ENCODE results near the gene CENPP.

CENPP gene

DNA sequence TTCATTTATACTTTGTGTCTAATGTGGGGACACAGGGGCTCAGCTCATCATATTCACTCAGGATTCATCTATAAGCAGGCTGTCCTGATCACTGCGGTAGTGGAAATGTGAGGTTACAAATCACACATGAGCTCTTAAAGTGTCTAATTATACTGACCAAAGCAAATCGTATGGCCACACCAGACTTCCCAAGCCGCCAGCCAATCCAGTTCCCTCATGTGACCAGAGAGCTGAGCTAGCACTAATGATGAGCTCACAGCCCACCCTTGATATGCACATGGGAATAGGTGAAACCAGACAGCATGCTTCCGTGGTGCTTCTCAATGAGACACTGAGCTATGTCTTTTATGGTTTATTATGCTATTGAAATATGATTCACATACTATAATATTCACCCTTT is 192.4 kb downstream of the CENPP start:
- Histone ChIP-seq H3K9me3 (ENCODE audit: low read length) (no peaks in the 10 kb centered on the region), H3K4me3 (ENCODE audit: low read length) (no peak overlapping the region), H3K36me3 (ENCODE audit: insufficient read depth, low read length) (no peaks in the 10 kb centered on the region), H3K4me1 (ENCODE audit: insufficient read depth, low read length) (peaks cover 5% of the 10 kb centered on the region), H2AFZ (ENCODE audit: low read depth, low read length) (no peak overlapping the region), H3K27me3 (ENCODE audit: insufficient read depth, low read length) (no peaks in the 10 kb centered on the region)

DNA sequence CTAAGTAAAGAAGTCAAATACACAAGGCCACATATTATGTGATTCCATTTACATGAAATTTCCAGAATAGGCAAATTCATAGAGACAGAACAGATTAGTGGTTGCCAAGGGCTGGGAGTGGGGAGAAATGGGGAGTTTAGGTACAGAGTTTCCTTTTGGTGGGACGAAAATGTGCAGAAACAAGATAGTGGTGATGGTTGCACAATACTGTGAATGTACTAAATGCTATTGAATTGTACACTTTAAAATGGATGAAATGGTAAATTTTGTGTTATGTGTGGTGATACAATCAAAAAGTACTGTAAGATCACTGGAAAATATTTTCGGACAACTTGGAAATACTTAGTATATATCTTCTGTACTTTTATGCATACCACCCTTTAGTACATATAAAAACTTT is 195.1 kb downstream of the CENPP start:
- H2AFZ ChIP-seq (ENCODE audit: low read depth, low read length): no peak overlapping the region
- H3K27me3 ChIP-seq (ENCODE audit: insufficient read depth, low read length): no peaks in the 10 kb centered on the region
- no peaks in the 10 kb centered on the region for H3K36me3 ChIP-seq (ENCODE audit: insufficient read depth, low read length)
- peaks cover 5% of the 10 kb centered on the region for H3K4me1 ChIP-seq (ENCODE audit: insufficient read depth, low read length)
- H3K4me3 ChIP-seq (ENCODE audit: low read length): no peak overlapping the region
- no peaks in the 10 kb centered on the region for H3K9me3 ChIP-seq (ENCODE audit: low read length)

DNA sequence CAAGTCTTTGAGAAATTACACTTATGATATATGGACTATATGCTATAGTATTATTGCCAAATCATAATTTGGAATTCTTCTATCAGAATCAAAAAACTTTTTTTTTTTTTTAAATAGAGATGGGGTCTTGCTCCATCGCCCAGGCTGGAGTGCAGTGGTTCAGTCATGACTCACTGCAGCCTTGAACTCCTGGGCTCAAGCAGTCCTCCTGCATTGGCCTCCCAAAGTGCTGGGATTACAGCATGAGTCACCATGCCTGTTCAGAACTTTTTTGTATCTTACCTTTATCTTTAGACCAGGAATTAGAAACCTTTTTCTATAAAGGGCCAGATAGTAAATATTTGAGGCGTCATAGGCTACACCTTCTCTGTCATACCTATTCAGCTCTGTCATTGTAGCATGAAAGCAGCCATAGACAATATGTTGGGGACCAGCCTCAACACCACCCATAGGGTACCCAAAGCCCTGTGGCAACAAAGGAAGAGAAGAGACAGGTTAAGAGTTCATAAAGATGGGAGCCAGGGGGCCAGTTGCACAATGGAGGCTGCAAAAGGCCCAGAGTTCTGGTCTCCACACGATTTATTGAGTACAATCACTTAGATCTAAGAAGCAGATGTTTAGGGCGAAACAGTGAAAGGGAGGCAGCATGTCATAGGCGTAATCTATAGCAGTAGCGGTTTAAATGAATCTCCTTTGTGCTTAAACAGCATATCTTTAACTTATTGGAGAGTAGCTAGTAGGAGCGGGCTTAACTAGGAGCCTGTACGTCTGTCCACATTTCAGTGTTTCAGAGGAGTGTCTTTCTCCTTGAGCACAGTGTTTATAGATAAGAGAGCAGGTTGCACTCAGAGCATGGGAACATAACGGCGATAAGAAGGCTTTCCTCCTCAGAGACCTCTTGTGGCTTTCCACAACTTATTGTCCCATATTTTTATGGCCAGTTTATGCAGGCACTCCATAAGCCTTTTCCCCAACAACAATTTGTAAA is 197.5 kb downstream of the CENPP start:
- Histone ChIP-seq H3K9me3 (ENCODE audit: low read length) (no peaks in the 10 kb centered on the region), H3K4me1 (ENCODE audit: insufficient read depth, low read length) (no peaks in the 10 kb centered on the region), H3K36me3 (ENCODE audit: insufficient read depth, low read length) (no peaks in the 10 kb centered on the region), H2AFZ (ENCODE audit: low read depth, low read length) (no peak overlapping the region), H3K27me3 (ENCODE audit: insufficient read depth, low read length) (no peaks in the 10 kb centered on the region), H3K4me3 (ENCODE audit: low read length) (no peak overlapping the region)

DNA sequence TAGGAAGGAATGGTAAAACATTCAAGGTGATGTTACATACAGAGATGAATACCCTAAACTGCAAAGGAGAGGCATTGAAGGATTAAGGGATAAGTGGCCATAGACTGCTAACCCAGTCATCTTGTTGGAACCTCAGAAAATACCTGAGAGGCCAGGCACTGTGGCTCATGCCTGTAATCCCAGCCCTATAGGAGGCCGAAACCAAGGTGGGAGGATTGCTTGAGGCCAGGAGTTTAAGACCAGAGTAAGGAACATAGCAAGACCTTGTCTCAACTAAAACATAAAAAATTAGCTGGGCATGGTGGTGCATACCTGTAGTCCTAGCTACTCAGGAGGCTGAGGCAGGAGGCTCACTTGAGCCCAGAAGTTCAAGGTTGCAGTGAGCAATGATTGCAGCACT is 199.1 kb downstream of the CENPP start:
- Histone ChIP-seq H3K4me1 (ENCODE audit: insufficient read depth, low read length) (no peaks in the 10 kb centered on the region), H3K36me3 (ENCODE audit: insufficient read depth, low read length) (no peaks in the 10 kb centered on the region), H2AFZ (ENCODE audit: low read depth, low read length) (no peak overlapping the region), H3K27me3 (ENCODE audit: insufficient read depth, low read length) (no peaks in the 10 kb centered on the region), H3K9me3 (ENCODE audit: low read length) (no peaks in the 10 kb centered on the region), H3K4me3 (ENCODE audit: low read length) (no peak overlapping the region)

DNA sequence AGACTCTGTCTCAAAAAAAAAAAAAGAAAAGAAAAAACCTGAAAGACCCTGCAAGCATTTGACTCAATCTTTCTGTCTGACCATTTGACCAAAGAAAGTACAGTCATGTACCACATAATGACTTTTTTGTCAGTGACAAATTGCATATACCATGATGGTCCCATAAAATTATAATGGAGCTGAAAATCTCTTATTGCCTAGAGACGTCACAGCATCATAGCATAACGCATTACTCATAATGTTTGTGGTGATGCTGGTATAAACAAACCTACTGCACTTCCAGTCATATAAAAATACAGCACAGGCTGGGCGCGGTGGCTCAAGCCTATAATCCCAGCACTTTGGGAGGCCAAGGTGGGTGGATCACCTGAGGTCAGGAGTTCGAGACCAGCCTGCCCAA is 199.6 kb downstream of the CENPP start:
- Histone ChIP-seq H3K36me3 (ENCODE audit: insufficient read depth, low read length) (no peaks in the 10 kb centered on the region), H3K4me3 (ENCODE audit: low read length) (no peak overlapping the region), H3K27me3 (ENCODE audit: insufficient read depth, low read length) (no peaks in the 10 kb centered on the region), H3K9me3 (ENCODE audit: low read length) (no peaks in the 10 kb centered on the region), H3K4me1 (ENCODE audit: insufficient read depth, low read length) (no peaks in the 10 kb centered on the region), H2AFZ (ENCODE audit: low read depth, low read length) (no peak overlapping the region)

DNA sequence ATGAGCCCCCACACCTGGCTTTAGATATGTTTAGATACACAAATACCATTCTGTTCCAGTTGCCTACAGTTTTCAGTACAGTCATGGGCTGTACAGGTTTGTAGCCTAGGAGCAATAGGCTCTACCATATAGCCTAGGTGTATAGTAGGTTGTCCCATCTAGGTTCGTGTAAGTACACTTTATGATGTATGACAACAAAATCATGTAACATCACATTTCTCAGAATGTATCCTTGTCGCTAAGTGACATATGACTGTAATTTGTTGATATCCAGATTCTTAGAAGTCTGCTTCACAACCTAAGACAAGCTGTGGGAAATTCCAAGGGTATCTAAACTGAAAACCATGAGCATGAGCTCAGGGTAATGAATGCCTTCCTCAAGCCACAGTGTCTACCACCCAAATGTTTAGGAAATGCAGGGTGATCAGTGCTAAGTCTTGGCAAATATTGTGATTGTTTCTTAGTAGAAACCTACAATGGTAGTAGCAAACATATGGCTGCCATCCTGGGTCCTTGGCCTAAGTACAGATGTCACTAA is 201.6 kb downstream of the CENPP start:
- H3K27me3 ChIP-seq (ENCODE audit: insufficient read depth, low read length): no peaks in the 10 kb centered on the region
- H3K4me3 ChIP-seq (ENCODE audit: low read length): no peak overlapping the region
- H3K4me1 ChIP-seq (ENCODE audit: insufficient read depth, low read length): no peaks in the 10 kb centered on the region
- no peaks in the 10 kb centered on the region for H3K9me3 ChIP-seq (ENCODE audit: low read length)
- no peak overlapping the region for H2AFZ ChIP-seq (ENCODE audit: low read depth, low read length)
- H3K36me3 ChIP-seq (ENCODE audit: insufficient read depth, low read length): no peaks in the 10 kb centered on the region

DNA sequence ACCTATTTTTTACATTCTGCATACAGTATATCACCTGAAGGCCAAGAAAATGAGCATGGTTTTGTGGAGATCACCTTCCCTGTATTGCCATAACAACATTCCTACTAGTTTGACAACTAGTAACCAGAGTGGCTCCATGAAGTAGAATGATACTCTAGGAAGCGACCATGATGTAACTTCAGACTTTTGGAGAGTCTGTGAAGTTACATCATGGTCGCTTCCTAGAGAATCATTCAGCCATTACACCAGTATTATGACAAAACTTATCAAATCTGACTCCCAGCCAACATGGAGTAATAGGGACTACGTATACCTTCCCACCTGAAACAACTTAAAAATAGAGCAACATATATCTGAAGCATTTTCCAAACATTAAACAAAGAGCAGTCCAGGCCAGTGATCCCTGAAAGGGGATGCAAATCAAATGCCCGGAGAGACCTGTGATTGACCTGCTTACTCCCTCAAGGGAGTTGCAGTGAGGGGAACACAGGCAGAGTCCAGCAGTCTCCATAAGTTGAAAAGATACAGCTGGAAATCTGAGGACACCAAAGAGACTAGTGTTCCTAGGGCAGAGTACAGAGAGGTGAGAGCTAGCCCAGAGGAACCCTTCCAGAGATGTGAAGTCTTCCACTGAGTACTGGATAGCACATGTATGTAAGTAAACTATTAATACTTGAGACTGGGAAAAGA is 202.2 kb downstream of the CENPP start:
- Histone ChIP-seq H3K36me3 (ENCODE audit: insufficient read depth, low read length) (no peaks in the 10 kb centered on the region), H3K4me3 (ENCODE audit: low read length) (no peak overlapping the region), H3K9me3 (ENCODE audit: low read length) (no peaks in the 10 kb centered on the region), H3K27me3 (ENCODE audit: insufficient read depth, low read length) (no peaks in the 10 kb centered on the region), H3K4me1 (ENCODE audit: insufficient read depth, low read length) (no peaks in the 10 kb centered on the region), H2AFZ (ENCODE audit: low read depth, low read length) (no peak overlapping the region)

DNA sequence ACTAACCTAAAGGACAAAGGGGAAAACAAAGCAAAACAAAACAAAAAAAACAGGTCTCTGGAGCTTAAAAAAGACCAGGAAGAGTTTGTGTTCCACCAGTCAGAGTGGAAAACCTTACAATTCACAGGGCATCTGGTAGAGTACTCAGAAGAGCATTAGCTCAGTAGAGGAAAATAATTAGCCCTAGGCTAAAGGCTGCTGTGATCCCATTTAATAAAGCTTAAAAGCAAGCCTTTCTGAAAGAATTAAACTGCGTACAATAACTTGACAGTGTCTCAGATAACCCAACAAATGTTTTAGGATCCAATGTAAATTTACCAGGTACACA is 202.7 kb downstream of the CENPP start:
- H3K4me1 ChIP-seq (ENCODE audit: insufficient read depth, low read length): no peaks in the 10 kb centered on the region
- no peak overlapping the region for H2AFZ ChIP-seq (ENCODE audit: low read depth, low read length)
- no peaks in the 10 kb centered on the region for H3K27me3 ChIP-seq (ENCODE audit: insufficient read depth, low read length)
- H3K36me3 ChIP-seq (ENCODE audit: insufficient read depth, low read length): no peaks in the 10 kb centered on the region
- H3K4me3 ChIP-seq (ENCODE audit: low read length): no peak overlapping the region
- H3K9me3 ChIP-seq (ENCODE audit: low read length): no peaks in the 10 kb centered on the region

DNA sequence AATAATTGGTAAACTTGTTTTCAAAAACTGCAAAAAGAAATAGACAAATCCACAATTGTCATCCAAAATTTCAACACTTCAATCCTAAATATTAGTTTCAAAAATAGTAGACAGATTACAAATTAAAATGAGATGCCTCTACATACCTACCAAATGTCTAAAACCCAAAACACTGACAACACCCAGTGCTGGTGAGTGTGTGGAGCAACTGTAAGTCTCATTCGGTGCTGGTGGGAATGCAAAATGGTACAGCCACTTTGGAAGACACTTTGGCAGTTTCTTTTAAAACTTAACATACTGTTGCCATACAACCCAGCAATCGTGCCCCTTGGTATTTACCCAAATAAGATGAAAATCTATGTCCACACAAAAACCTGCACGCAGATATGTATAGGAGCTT is 203.4 kb downstream of the CENPP start:
- Histone ChIP-seq H3K27me3 (ENCODE audit: insufficient read depth, low read length) (no peaks in the 10 kb centered on the region), H3K36me3 (ENCODE audit: insufficient read depth, low read length) (no peaks in the 10 kb centered on the region), H3K4me3 (ENCODE audit: low read length) (no peak overlapping the region), H3K4me1 (ENCODE audit: insufficient read depth, low read length) (no peaks in the 10 kb centered on the region), H2AFZ (ENCODE audit: low read depth, low read length) (no peak overlapping the region), H3K9me3 (ENCODE audit: low read length) (no peaks in the 10 kb centered on the region)

DNA sequence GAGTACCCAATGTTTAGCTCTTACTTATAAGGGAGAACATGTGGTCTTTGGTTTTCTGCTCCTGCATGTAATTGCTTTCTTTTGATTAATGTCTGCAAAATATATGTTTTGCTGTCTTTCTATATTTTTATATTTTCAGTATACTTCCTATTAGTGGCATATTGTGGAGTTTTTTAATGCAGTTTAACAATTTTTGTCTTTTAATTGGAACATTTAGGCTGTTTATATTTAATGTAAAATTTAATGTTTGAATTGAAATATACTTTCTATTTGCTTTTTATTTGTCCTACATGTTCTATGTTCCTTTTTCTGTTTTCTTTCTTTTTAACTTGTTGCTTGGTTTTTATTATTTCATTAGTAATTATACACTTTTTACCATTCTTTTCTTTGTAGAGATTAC is 205.1 kb downstream of the CENPP start:
- Histone ChIP-seq H2AFZ (ENCODE audit: low read depth, low read length) (no peak overlapping the region), H3K9me3 (ENCODE audit: low read length) (no peaks in the 10 kb centered on the region), H3K4me3 (ENCODE audit: low read length) (no peak overlapping the region), H3K36me3 (ENCODE audit: insufficient read depth, low read length) (no peaks in the 10 kb centered on the region), H3K4me1 (ENCODE audit: insufficient read depth, low read length) (peaks cover 3% of the 10 kb centered on the region), H3K27me3 (ENCODE audit: insufficient read depth, low read length) (no peaks in the 10 kb centered on the region)

DNA sequence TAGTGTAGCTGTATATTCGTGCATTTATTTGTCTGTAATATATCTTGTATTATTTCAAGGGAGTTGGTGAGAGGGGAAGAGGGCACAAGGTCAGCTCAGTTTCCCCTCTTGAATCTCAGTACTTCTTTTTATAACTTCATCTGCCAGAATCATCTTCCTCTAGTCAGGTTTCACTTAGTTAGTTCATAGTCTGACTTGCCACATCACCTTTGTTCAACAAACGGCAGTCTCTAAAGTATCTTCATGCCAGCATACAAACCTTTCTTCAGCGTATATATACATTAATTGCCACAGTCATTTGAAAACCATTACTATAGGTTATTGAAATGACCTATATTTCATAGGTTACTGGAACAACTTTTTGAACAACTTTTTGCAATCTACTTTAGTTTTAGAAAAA is 208.5 kb downstream of the CENPP start:
- Histone ChIP-seq H3K9me3 (ENCODE audit: low read length) (no peaks in the 10 kb centered on the region), H3K36me3 (ENCODE audit: insufficient read depth, low read length) (no peaks in the 10 kb centered on the region), H3K4me1 (ENCODE audit: insufficient read depth, low read length) (peaks cover 11% of the 10 kb centered on the region), H2AFZ (ENCODE audit: low read depth, low read length) (no peak overlapping the region), H3K27me3 (ENCODE audit: insufficient read depth, low read length) (no peaks in the 10 kb centered on the region), H3K4me3 (ENCODE audit: low read length) (no peak overlapping the region)

DNA sequence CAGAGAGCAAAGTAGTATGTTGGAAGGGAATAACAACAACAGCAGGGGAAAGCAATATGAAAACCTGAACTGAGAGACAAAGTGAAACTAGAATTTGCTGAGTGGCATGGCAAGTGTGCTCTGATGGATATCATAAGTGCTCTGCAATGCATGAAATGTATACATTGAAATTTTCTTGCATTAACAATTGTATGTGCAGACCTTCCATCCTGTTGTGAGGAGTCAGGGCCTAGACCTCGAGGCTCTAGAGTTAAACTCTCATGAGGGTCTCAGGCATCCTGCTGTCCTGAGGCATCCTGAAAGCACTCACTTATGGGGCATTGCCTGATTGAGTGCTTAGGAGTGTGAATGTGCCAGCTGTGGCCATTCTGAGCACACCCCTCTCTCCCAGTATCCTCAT is 208.9 kb downstream of the CENPP start:
- H3K27me3 ChIP-seq (ENCODE audit: insufficient read depth, low read length): no peaks in the 10 kb centered on the region
- H3K36me3 ChIP-seq (ENCODE audit: insufficient read depth, low read length): no peaks in the 10 kb centered on the region
- no peaks in the 10 kb centered on the region for H3K9me3 ChIP-seq (ENCODE audit: low read length)
- H2AFZ ChIP-seq (ENCODE audit: low read depth, low read length): no peak overlapping the region
- no peak overlapping the region for H3K4me3 ChIP-seq (ENCODE audit: low read length)
- peaks cover 11% of the 10 kb centered on the region for H3K4me1 ChIP-seq (ENCODE audit: insufficient read depth, low read length)
